GM12873 (cell line): ENCODE results near the gene CHCHD4.

Experiments
- CTCF ChIP-seq: IDR thresholded peaks from 2 replicates; pipeline ENCODE4 v1.5.1; 2012; ENCODE audit warnings: low read depth, mild to moderate bottlenecking, moderate library complexity, low read length, control low read depth; ENCODE audit not compliant: insufficient read depth; ENCODE audit errors: missing control alignments

The CHCHD4 gene

DNA sequence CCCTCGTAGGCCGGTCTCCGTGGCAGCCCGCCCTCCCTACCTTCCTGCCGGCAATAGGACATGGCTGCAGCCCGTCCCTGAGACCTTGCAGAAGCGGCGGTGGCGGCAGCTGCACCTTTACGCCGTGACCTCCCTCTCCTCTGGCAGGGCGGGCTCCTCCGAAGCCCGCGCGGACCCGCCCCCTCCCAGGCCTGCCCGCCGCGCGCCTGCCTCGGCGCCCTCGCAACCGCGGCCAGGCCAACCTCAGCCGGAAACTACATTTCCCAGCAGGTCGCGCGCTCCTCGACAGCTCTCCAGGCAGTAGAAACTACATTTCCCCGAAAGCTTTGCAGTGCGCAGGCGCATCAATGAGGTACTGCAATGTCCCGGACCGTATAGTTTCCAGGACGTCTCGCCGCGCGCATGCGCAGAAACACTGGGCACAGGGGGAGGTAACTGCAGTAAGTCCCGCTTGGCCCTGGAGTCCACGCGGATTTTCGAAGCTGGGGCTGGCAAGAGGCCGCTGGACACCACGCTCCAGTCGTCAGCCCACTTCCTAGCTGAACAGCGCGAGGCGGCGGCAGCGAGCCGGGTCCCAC lies at the start of gene CHCHD4, which contains the start of gene TMEM43:
Gene CHCHD4 (minus strand): TSS at position 256 of the 578 bp plus-strand sequence. CDS start 194 bp downstream, at position 62.
Gene TMEM43 (plus strand): TSS at position 438 of the 578 bp plus-strand sequence. CDS start 142 bp downstream, outside the sequence.
- TF ChIP-seq CTCF = no peak

DNA sequence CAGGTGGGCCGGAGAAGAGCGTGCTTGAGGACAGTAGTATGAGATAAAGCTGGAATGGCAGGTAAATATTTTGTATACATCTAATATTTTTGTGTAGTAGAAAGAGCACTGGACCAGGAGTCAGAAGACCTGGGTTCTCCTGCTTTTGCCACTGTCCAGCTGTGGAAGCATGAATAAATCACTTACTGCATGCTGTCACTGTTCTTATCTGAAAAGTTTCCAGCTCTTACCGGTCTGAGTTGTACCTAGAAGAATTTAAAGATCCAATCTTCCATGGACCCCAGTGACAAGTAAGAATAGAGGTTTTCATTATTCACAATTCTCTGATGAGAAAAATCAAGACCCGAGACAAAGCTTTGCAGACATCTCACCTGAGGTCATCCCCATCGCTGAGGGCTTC lies 47.8 kb upstream of the CHCHD4 start:
- no peak for TF ChIP-seq CTCF

DNA sequence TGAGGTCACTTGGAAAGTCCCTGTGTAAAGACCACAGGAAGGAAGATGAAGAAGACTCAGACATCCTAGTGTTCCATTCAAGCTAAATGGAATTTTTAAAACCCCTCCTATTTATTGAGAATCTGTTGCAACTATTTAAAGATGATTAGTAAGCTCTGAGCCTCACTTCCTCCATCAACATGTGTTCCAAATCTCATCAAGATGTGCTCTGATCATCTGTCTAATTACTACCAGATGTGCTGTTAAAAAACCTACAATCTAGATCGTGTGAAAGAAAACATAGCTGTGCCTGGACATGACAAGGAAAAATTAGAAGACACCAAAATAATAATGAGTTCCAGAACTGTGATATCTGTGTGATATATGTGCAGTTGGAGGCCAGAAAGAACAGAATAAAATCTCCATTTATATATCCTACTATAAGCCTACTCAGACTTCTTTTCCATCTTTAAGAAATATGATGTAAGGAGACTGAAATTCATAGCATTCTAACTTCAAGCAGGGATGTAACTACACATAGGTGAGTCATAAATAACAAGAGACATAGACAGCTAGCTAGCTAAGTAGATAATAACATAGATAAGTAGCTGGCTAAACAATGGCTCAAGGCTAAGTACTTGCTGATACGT lies 46.0 kb upstream of the CHCHD4 start:
- no peak for TF ChIP-seq CTCF

GRCh38 chr3:14169871-14170270 lies 45.2 kb upstream of the CHCHD4 start:
- TF ChIP-seq CTCF = no peak

GRCh38 chr3:14169435-14169834 lies 44.8 kb upstream of the CHCHD4 start:
- no peak for TF ChIP-seq CTCF

- TF ChIP-seq CTCF = no peak
These were observed 42.4 kb upstream of the CHCHD4 start for GRCh38 chr3:14166877-14167603.

GRCh38 chr3:14162178-14162577 lies 37.5 kb upstream of the CHCHD4 start:
- TF ChIP-seq CTCF = no peak
